Measurements from ENCODE around the gene PABPC4L.
"Not testable (repeated sequence)": the region's sequence is repeated elsewhere in the genome, so short reads cannot be mapped to it uniquely, and the experiment has no call there.

PABPC4L gene

GRCh38 chr4:134201216-134202161, at the start of gene PABPC4L:
TSS of gene PABPC4L (minus strand) at chr4:134201789. CDS start at chr4:134201019, 770 bp downstream.
- no peak for TF ChIP-seq CTCF (IDR thresholded peaks at IDR 0.05; ENCODE audit: insufficient read depth, missing control alignments)
- DNase-seq (ENCODE audit: insufficient read length, low spot score) (no peak), FAIRE-seq (no peak)

- TF ChIP-seq CTCF (IDR thresholded peaks at IDR 0.05; ENCODE audit: insufficient read depth, missing control alignments): no peak
- DNase-seq (ENCODE audit: insufficient read length, low spot score) (no peak), FAIRE-seq (no peak)
These were observed 49.7 kb upstream of the PABPC4L start for GRCh38 chr4:134251322-134251721.

- DNase-seq (ENCODE audit: insufficient read length, low spot score): no peak
- FAIRE-seq: no peak
- TF ChIP-seq CTCF (IDR thresholded peaks at IDR 0.05; ENCODE audit: insufficient read depth, missing control alignments): no peak
These were observed 42.4 kb upstream of the PABPC4L start for GRCh38 chr4:134243742-134244713.

GRCh38 chr4:134219043-134219442, 17.5 kb upstream of the PABPC4L start:
- DNase-seq (ENCODE audit: insufficient read length, low spot score) (no peak), FAIRE-seq (no peak)
- TF ChIP-seq CTCF (IDR thresholded peaks at IDR 0.05; ENCODE audit: insufficient read depth, missing control alignments): no peak

- DNase-seq (ENCODE audit: insufficient read length, low spot score) (no peak), FAIRE-seq (no peak)
- no peak for TF ChIP-seq CTCF (IDR thresholded peaks at IDR 0.05; ENCODE audit: insufficient read depth, missing control alignments)
These were observed 14.8 kb upstream of the PABPC4L start for GRCh38 chr4:134216411-134216810.

- no peak for TF ChIP-seq CTCF (IDR thresholded peaks at IDR 0.05; ENCODE audit: insufficient read depth, missing control alignments)
- no peak for DNase-seq (ENCODE audit: insufficient read length, low spot score)
- no peak for FAIRE-seq
These were observed 14.2 kb upstream of the PABPC4L start for GRCh38 chr4:134215620-134216344.

GRCh38 chr4:134207955-134208354, 6.4 kb upstream of the PABPC4L start:
- not testable (repeated sequence) for FAIRE-seq

More at GRCh38 chr4:134207955-134208354, 6.4 kb upstream of the PABPC4L start:
- DNase-seq (ENCODE audit: insufficient read length, low spot score): not testable (repeated sequence)

All from D721Med (cell line).